Naive B cell (primary cell): ENCODE results near the gene GPX8. TPM values are rescaled to one million over a fixed set of nuclear protein-coding genes. Genes with fewer than 3 reads are reported as not detected.
A peak's percentile ranks its signal among the peaks of the same experiment; 100 is the strongest.

Experiments
- ATAC-seq, 2 donors: fragments of 150-1000 bp; cut with Tn5 transposase; 2 replicates each; pipeline ENCODE4 v1.10.0; 2021; ENCODE audit warnings: low read depth in 2 of 2, mild to moderate bottlenecking in 2 of 2, moderate library complexity in 2 of 2
- DNase-seq: peaks from one replicate; pipeline ENCODE4 v3.0.0; 2022
- H3K27ac Mint-ChIP-seq, 6 donors: one replicate each; pipeline ENCODE4 v1.8.0; 2020 to 2022; ENCODE audit warnings: mild to moderate bottlenecking in 6 of 6, mixed read lengths in 6 of 6, moderate library complexity in 5 of 6, inconsistent platforms in 2 of 6
- H3K27me3 Mint-ChIP-seq, 3 donors: one replicate each; pipeline ENCODE4 v1.8.0; 2021 to 2022; ENCODE audit warnings: mixed read lengths in 3 of 3, mild to moderate bottlenecking in 1 of 3
- H3K36me3 Mint-ChIP-seq, 2 donors: one replicate each; pipeline ENCODE4 v1.8.0; 2020 to 2022; ENCODE audit warnings: mixed read lengths in 2 of 2, inconsistent platforms in 1 of 2, mild to moderate bottlenecking in 1 of 2
- H3K4me1 Mint-ChIP-seq, 3 donors: one replicate each; pipeline ENCODE4 v1.8.0; 2020 to 2022; ENCODE audit warnings: mixed read lengths in 3 of 3, inconsistent platforms in 1 of 3, mild to moderate bottlenecking in 1 of 3, moderate library complexity in 1 of 3
- H3K4me3 Mint-ChIP-seq, 8 donors: one replicate each; pipeline ENCODE4 v1.8.0; 2020 to 2022; ENCODE audit warnings: mild to moderate bottlenecking in 8 of 8, mixed read lengths in 8 of 8, moderate library complexity in 8 of 8, inconsistent platforms in 2 of 8
- H3K9me3 Mint-ChIP-seq, 7 donors: one replicate each; pipeline ENCODE4 v1.8.0; 2020 to 2022; ENCODE audit warnings: mixed read lengths in 7 of 7, mild to moderate bottlenecking in 5 of 7, inconsistent platforms in 2 of 7, moderate library complexity in 1 of 7
- polyA plus RNA-seq, 6 donors: library from polyadenylated mRNA; unstranded; fragments of 300-500 nt; fragmentation: Illumina TruSeq; gene quantifications; one replicate each; pipeline ENCODE4 v1.2.3, GENCODE V29; 2021; ENCODE audit warnings: low read depth in 6 of 6

Gene GPX8
- polyA plus RNA-seq, 6 donors from 2014 or later, result not detected

DNA sequence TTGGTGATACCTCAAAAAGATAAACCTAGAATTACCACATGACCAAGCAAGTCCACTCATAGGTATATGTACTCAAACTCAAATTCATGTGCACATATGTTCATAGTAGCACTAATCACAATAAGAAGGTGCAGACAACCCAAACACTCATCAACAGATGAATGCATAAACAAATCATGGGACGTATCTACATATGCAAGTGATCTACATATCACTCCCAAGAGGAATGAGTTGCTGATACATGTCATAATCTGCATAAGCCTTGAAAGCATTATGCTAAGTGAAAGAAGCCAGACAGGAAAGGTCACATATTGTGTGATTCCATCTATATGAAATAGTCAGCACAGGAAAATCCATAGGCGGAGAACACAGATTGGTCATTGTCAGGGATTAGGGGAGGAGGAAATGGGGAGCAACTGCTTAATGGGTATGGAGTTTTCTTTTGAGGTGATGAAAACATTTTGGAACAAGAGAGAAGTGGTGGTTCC lies 10.6 kb upstream of the GPX8 start:
- ATAC-seq (no peak), DNase-seq (no peak)
- Mint-ChIP-seq H3K27me3 (peaks cover 21 to 34% (median 27%) of the 10 kb centered on the region in 3 donors), H3K4me3 (no peak overlapping the region), H3K4me1 (peaks cover 0 to 4% (median 0%) of the 10 kb centered on the region in 3 donors), H3K27ac (no peak overlapping the region), H3K9me3 (no peaks in the 10 kb centered on the region), H3K36me3 (no peaks in the 10 kb centered on the region)

DNA sequence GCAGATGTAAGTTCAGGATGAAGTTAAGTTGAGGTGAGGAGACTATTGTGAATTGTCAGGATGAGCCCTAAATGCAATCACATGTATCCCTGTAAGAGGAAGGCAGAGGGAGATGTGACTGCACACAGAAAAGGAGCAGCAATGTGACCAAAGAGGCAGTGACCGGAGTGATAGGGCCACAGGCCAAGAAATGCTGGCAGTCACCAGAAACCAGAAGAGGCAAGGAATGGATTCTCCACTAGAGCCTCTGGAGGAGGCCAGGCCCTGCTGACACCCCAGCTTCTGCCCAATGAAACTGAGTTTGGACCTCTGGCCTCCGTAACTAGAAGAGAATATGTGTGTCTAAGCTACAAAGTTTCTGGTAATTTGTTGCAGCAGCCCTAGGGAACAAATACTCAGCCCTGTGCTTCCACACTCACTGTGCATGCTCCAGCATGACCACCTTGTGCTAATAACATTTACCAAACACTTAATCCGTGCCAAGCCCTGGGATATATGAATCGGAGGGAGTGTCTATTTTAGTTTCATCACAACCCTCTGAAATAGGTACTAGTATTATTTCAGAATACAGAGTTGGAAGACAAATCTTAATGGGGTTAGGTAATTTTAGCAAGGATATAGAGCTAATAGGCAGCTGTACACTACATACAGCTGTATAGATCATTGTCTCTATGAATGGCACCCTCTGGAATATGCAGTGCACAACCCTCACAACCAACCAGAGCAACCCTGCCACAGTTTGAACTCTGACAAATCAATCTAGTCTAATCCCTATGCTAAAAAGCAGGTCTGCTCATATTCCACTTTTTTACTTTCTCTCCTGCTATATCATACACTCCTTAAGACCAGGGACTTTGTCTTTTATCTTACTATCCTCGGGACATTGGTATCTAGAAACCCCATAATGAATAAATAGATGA lies 7.8 kb upstream of the GPX8 start:
- H3K4me3 Mint-ChIP-seq, result no peak overlapping the region
- DNase-seq, result no peak
- peaks cover 0 to 5% of the 10 kb centered on the region in 2 donors for H3K36me3 Mint-ChIP-seq
- H3K9me3 Mint-ChIP-seq, result peaks cover 0 to 10% (median 6%) of the 10 kb centered on the region in 7 donors
- ATAC-seq, result no peak
- H3K4me1 Mint-ChIP-seq, result no peaks in the 10 kb centered on the region
- no peak overlapping the region for H3K27ac Mint-ChIP-seq
- H3K27me3 Mint-ChIP-seq, result peaks cover 31 to 59% (median 37%) of the 10 kb centered on the region in 3 donors

DNA sequence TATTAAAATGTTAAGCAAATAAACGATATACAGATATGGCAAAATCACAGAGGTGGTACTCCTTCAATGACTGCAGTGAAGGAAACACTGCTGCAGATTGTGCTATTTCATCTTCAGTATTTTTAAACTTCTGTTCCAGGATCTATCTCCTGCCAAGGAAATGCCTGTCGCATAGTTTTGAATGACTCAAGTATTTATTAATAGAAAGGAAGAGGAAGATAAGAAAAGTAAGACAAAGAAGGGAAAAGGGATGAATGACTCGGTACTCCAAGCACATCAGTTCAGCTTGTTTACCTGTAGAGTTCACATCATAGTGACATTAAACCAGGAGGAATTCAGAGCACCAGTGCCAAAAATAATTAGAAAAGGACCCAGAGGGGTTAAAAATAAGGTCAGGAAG lies 5.1 kb upstream of the GPX8 start:
- Mint-ChIP-seq H3K27ac (peak overlapping the region in 1 of 6 donors; percentile 71), H3K9me3 (peaks cover 0 to 10% (median 6%) of the 10 kb centered on the region in 7 donors), H3K36me3 (peaks cover 0 to 5% of the 10 kb centered on the region in 2 donors), H3K4me3 (no peak overlapping the region), H3K27me3 (peaks cover 43 to 70% (median 43%) of the 10 kb centered on the region in 3 donors), H3K4me1 (peaks cover 0 to 2% (median 0%) of the 10 kb centered on the region in 3 donors)
- ATAC-seq (no peak), DNase-seq (no peak)

DNA sequence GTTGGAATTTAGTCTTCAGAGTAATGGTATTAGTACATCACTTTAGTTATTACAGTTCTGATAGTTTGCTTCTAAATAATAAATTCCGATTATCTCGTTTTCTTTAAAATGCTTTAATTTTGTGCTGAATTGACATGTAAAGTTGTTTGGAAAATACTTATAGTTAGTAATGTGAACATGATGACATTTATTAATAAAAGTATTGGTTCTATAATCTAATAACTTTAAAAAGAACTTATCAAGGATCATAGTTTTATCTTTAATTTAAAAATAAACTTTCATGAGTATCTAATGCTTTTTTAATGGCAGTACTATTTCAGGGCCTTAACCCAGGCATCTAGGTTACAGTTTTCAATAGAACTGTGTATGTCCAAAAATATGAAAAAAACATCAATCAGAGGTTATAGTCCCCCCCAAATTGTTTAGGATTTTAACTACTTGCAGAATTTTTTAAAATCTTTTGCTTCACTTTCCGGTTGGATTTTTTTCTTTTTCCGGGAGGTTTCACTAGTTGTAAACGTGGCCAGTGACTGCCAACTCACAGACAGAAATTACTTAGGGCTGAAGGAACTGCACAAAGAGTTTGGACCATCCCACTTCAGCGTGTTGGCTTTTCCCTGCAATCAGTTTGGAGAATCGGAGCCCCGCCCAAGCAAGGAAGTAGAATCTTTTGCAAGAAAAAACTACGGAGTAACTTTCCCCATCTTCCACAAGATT lies 680 bp downstream of the GPX8 start:
- peaks cover 26 to 50% (median 50%) of the 10 kb centered on the region in 3 donors for H3K27me3 Mint-ChIP-seq

DNA sequence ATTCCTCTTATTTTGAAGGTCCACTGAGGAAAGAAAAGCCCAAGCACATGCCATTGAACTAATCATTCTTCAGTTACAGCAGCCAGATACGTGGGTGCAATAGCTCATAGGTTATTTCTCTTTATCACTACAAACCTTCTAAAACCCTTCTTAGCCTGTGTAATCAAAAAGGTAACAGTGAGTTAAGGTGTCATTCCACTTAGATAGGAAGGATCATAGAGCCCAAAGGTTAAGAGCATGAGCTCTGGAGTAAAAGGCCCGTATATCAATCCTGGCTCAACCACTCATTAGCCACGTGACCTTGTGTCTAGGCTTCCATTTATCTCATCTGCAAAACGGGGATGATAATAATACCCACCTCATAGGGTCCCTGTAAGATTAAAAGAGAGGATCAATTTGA lies 2.7 kb downstream of the GPX8 start:
- H3K4me1 Mint-ChIP-seq, result peaks cover 0 to 5% (median 0%) of the 10 kb centered on the region in 3 donors
- no peak overlapping the region for H3K27ac Mint-ChIP-seq
- no peak for DNase-seq
- no peak overlapping the region for H3K4me3 Mint-ChIP-seq
- no peaks in the 10 kb centered on the region for H3K9me3 Mint-ChIP-seq
- H3K36me3 Mint-ChIP-seq, result no peaks in the 10 kb centered on the region
- H3K27me3 Mint-ChIP-seq, result peaks cover 38 to 53% (median 51%) of the 10 kb centered on the region in 3 donors
- ATAC-seq, result no peak

More for the DNA sequence above, 680 bp downstream of the GPX8 start:
- Mint-ChIP-seq H3K36me3 (peaks cover 0 to 3% of the 10 kb centered on the region in 2 donors), H3K9me3 (peaks cover 0 to 7% (median 3%) of the 10 kb centered on the region in 7 donors), H3K4me3 (no peak overlapping the region), H3K27ac (no peak overlapping the region), H3K4me1 (peaks cover 0 to 5% (median 0%) of the 10 kb centered on the region in 3 donors)
- ATAC-seq (no peak), DNase-seq (no peak)

DNA sequence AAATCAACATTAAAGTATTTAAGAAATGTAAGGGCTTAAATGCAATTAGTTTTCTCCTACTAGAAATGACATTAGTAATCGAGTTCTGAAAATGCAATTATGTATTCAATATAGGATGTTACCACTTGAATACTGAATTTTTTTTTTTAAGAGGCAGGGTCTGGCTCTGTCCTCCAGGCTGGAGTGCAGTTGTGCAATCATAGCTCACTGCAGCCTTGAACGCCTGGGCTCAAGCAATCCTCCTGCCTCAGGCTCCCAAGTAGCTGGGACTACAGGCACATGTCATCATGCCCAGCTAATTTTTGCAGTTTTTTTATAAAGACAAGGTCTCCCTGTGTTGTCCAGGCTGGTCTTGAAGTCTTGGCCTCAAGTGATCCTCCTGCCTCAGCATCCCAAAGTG lies 11.5 kb downstream of the GPX8 start:
- Mint-ChIP-seq H3K4me3 (peak overlapping the region in 1 of 8 donors; percentile 35), H3K4me1 (peaks cover 24 to 29% (median 29%) of the 10 kb centered on the region in 3 donors), H3K27ac (no peak overlapping the region), H3K9me3 (peaks cover 0 to 8% (median 2%) of the 10 kb centered on the region in 7 donors), H3K36me3 (no peaks in the 10 kb centered on the region), H3K27me3 (peaks cover 54 to 62% (median 55%) of the 10 kb centered on the region in 3 donors)
- ATAC-seq (no peak), DNase-seq (no peak)

DNA sequence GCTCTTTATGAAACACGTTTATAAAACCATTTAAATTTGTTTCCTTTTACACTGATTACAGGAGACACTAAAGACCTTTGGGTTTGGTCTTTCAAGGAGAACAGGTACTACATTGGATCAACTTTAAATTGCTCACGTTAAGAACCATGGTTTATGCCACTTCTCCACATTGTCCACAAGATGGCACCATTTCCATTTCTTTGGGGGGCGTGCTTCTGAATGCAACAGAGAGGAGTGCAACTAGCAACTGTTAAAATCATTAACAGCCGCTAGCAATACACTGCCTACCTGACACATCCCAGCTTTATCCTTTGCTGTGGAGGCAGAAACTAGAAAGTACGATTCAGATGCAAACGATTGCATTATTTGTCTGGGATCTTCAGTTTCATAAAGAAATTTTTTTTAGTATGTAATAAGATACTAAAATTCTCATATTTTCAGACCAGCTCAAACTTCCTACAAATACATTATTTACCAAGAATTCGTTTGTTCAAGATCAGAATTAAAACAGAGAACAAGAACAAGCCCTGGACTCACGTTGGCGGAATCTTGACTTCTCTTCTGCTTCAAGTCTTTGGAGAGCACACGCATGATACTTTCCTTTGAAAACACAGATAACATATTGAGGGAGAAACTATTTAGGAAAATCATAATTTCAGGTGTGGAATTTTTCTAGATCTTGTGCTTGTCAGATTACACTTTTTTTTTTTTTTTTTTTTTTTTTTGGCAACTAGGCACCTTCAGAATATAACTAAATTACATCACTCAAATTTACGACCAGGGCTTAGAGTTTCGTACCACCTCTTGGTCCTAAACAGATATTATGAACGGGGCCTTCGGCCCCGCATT lies 12.3 kb downstream of the GPX8 start:
- H3K27me3 Mint-ChIP-seq, result peaks cover 54 to 64% (median 59%) of the 10 kb centered on the region in 3 donors
- peaks cover 32 to 37% (median 37%) of the 10 kb centered on the region in 3 donors for H3K4me1 Mint-ChIP-seq
- peaks cover 0 to 12% (median 2%) of the 10 kb centered on the region in 7 donors for H3K9me3 Mint-ChIP-seq
- H3K27ac Mint-ChIP-seq, result peak overlapping the region; percentile 87 to 100 (median 98)
- ATAC-seq (peak; percentile 52 to 53), DNase-seq (peak; percentile 73)
- peaks cover 0 to 1% of the 10 kb centered on the region in 2 donors for H3K36me3 Mint-ChIP-seq
- peak overlapping the region; percentile 87 to 98 (median 93) for H3K4me3 Mint-ChIP-seq

DNA sequence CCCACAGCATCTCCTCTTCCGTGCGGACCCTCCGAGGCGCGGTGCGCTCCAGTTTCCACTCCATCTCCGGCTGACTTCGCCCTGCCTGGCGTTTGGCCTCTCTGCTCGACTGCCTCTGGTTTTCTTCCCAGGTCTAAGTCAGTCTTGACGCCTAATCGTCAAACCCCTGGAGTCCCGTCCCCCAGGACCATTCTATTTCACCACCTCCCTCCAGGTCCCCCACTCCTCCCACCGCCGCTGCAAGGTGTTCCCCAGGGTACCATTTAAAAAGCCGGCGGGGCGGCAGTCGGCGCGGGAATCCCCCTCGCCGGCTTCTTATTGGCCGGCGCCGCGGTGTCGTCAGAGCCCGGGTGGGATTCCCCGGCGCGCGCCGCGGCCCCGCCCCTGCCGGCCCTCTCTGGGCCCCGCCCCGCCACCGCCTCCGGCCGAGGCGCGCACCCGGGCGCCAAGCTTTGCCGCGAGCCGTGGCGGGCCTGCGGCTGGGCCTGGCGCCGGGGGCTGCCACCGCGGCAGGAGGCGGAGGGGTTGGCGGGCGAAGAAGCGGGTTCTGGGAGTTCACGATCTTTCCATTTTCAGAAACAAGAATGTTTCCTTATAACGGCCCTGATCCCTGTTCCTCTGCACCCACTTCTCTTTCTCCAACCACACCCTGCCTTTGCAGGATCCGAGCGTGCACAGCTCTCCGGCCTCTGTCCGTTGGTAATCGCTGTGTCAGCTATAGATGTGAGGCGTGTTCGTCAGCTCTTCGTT lies 13.1 kb downstream of the GPX8 start, which contains the start of gene CDC20B:
Gene CDC20B (minus strand): TSS at position 241 of the 750 bp plus-strand sequence. CDS start 177 bp downstream, at position 64.
- H3K27ac Mint-ChIP-seq, result peak within 1 kb of the TSS; percentile 87 to 100 (median 98)
- ATAC-seq (peak; percentile 82 to 83), DNase-seq (peak; percentile 84)
- H3K36me3 Mint-ChIP-seq, result peaks cover 0 to 10% of the 10 kb centered on the region in 2 donors
- H3K4me3 Mint-ChIP-seq, result peak within 1 kb of the TSS; percentile 87 to 98 (median 93)
- peaks cover 37 to 41% (median 41%) of the 10 kb centered on the region in 3 donors for H3K4me1 Mint-ChIP-seq
- H3K9me3 Mint-ChIP-seq, result peaks cover 0 to 15% (median 6%) of the 10 kb centered on the region in 7 donors
- H3K27me3 Mint-ChIP-seq, result peaks cover 56 to 65% (median 60%) of the 10 kb centered on the region in 3 donors

DNA sequence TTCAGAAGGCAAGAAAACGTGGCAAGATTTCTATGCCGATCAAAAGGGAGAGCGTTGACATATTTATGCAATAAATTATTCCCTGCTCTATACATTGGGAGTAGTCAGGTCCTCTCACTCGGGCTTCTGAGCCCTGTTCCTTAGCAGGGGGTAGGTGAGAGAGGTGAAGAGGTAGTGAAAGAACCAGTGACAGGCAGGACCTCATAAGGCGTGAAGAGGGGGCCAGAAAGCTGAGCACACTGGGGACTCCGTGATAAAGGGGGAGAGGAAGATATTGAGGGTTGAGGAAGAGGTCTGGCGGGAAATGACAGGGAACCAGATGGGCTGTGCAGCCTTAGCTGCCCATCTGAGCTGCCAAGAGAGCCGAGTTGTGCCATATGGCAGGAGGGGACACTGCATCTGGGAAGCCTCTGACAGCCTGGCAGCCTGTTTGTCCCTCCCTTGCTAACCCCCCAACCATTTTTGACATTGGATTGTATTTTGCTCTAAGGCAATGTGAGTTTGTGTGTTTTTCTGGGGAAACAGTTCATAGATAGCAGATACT lies 13.8 kb downstream of the GPX8 start:
- peaks cover 56 to 65% (median 60%) of the 10 kb centered on the region in 3 donors for H3K27me3 Mint-ChIP-seq
- H3K27ac Mint-ChIP-seq, result peak overlapping the region; percentile 87 to 97 (median 92)
- H3K4me1 Mint-ChIP-seq, result peaks cover 37 to 41% (median 41%) of the 10 kb centered on the region in 3 donors
- H3K36me3 Mint-ChIP-seq, result peaks cover 0 to 16% of the 10 kb centered on the region in 2 donors
- DNase-seq (peak; percentile 42), ATAC-seq (peak; percentile 18 to 27)
- peaks cover 0 to 15% (median 10%) of the 10 kb centered on the region in 7 donors for H3K9me3 Mint-ChIP-seq
- H3K4me3 Mint-ChIP-seq, result peak overlapping the region; percentile 80 to 95 (median 88)

DNA sequence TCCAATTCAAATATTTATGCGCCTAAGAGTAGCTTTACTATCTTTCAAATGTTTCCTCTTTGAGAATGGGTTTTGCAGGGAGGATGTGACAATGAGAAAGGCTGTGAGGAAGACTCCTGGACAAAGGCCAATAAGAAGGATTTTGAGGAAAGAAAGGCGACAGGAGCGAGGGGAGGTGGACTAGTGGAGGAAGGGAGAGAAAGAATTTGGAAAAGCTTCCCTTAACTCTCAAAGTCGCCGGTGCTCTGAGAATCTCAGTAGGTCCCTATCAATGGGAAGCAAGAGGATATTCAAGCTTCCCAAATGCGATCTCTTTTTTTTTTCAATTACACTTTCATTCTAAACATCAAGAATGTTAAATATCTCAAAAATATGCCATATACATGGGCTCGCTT lies 15.8 kb downstream of the GPX8 start:
- peaks cover 37 to 41% (median 41%) of the 10 kb centered on the region in 3 donors for H3K4me1 Mint-ChIP-seq
- DNase-seq (no peak), ATAC-seq (no peak)
- H3K27ac Mint-ChIP-seq, result no peak overlapping the region
- peaks cover 0 to 15% (median 10%) of the 10 kb centered on the region in 7 donors for H3K9me3 Mint-ChIP-seq
- H3K36me3 Mint-ChIP-seq, result peaks cover 0 to 16% of the 10 kb centered on the region in 2 donors
- H3K27me3 Mint-ChIP-seq, result peaks cover 65 to 76% (median 66%) of the 10 kb centered on the region in 3 donors
- H3K4me3 Mint-ChIP-seq, result peak overlapping the region; percentile 51 to 85 (median 60)

DNA sequence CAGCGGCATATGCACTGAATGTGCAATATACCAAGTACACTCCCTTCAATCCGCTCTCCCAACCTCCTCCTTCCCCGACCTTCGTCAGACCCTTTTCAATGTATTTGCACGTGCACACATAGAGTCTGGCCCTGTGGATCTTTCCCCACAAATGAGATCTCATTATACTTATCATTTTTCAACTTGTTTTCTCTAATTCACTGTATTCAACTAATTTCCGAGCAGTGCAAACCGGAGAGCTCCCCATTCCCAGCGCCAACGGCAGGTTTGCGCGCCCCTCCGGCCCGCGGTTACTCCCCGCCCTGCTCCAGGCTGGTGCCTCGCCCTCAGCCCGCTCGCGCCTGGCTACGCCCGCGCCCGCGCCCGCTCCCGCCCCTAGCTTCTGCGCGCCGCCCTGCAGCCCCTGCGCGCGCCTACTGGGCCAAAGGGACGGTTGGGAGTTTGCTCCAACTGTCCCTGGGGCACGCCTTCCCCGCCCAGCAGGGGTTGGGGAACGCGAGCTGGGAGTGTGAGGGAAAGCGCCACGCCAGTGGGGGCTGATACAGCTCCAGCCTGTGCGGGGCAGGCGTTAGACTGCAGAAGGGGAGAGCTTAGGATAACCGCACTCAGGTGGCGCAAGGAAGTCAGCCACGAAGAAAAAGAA lies 16.3 kb downstream of the GPX8 start:
- ATAC-seq (no peak), DNase-seq (peak; percentile 12)
- Mint-ChIP-seq H3K27ac (peak overlapping the region in 3 of 6 donors; percentile 6 to 80 (median 16)), H3K4me3 (peak overlapping the region; percentile 48 to 85 (median 62)), H3K9me3 (peaks cover 0 to 15% (median 10%) of the 10 kb centered on the region in 7 donors), H3K27me3 (peaks cover 70 to 81% (median 70%) of the 10 kb centered on the region in 3 donors), H3K36me3 (peaks cover 0 to 16% of the 10 kb centered on the region in 2 donors), H3K4me1 (peaks cover 37 to 41% (median 41%) of the 10 kb centered on the region in 3 donors)
